Activated CD8-positive, alpha-beta T cell treated with anti-CD3 and anti-CD28 coated beads for 36 hours (primary cell): ENCODE results near the gene LAGE3. TPM values are rescaled to one million over a fixed set of nuclear protein-coding genes. Genes with fewer than 3 reads are reported as not detected.
"Not testable (repeated sequence)": the region's sequence is repeated elsewhere in the genome, so short reads cannot be mapped to it uniquely, and the experiment has no call there.

Experiments used
- ATAC-seq: fragments of 200-7000 bp; cut with Tn5 transposase; one replicate; pipeline ENCODE4 v1.10.0; 2021; ENCODE audit warnings: mild to moderate bottlenecking, moderate library complexity
- CTCF ChIA-PET: fragments of 350-600 bp; sonication (Branson Sonifier 250); formaldehyde crosslinking; loops from one replicate; lab custom pipeline; 2021; ENCODE audit warnings: antibody characterized with exemption; lab: Charles Lee
- POLR2A ChIA-PET: fragments of 350-600 bp; sonication (Branson Sonifier 250); formaldehyde crosslinking; loops from one replicate; lab custom pipeline; 2021; ENCODE audit warnings: antibody characterized with exemption; lab: Charles Lee
- DNase-seq: peaks from one replicate; pipeline ENCODE4 v3.0.0-alpha.2; 2020
- H3K27ac Mint-ChIP-seq: one replicate; pipeline ENCODE4 v1.8.0; 2021; ENCODE audit warnings: mild to moderate bottlenecking, mixed read lengths
- H3K27me3 Mint-ChIP-seq: one replicate; pipeline ENCODE4 v1.8.0; 2021; ENCODE audit warnings: mixed read lengths
- H3K36me3 Mint-ChIP-seq: one replicate; pipeline ENCODE4 v1.8.0; 2021; ENCODE audit warnings: low read depth, mixed read lengths
- H3K4me1 Mint-ChIP-seq: one replicate; pipeline ENCODE4 v1.8.0; 2021; ENCODE audit warnings: low read depth, mixed read lengths
- H3K4me3 Mint-ChIP-seq: one replicate; pipeline ENCODE4 v1.8.0; 2021; ENCODE audit warnings: mild to moderate bottlenecking, moderate library complexity, mixed read lengths
- H3K9me3 Mint-ChIP-seq: one replicate; pipeline ENCODE4 v1.8.0; 2021; ENCODE audit warnings: mixed read lengths
- CTCF ChIP-seq: fragments of 200-600 bp; IDR thresholded peaks from one replicate; pipeline ENCODE4 v1.8.0; 2022; ENCODE audit warnings: antibody characterized with exemption, mild to moderate bottlenecking
- intact Hi-C: fragments of 100-400 bp; cut with micrococcal nuclease; formaldehyde crosslinking; loops from one replicate; pipeline ENCODE4 v1.10.0; 2022
- total RNA-seq, 2 experiments: library from RNA; stranded (reverse); gene quantifications; one replicate each; pipeline ENCODE4 v1.2.3, GENCODE V29; 2021

The LAGE3 gene
- total RNA-seq, 2 experiments from 2014 or later = 49.8 to 50.1 TPM

- Mint-ChIP-seq H3K36me3 (peaks cover 24% of the 10 kb centered on the region), H3K4me1 (peaks cover 24% of the 10 kb centered on the region), H3K9me3 (no peaks in the 10 kb centered on the region), H3K27me3 (no peaks in the 10 kb centered on the region), H3K27ac (no peak overlapping the region), H3K4me3 (no peak overlapping the region)
- DNase-seq (no peak), ATAC-seq (no peak)
- ChIA-PET POLR2A (interaction anchor here (1.1 kb wide), 1 partner anchor 9 kb away, joined by 3 read pairs; no protein-coding TSS in a partner anchor), CTCF (no interaction called here)
- TF ChIP-seq CTCF = no peak
- intact Hi-C loops = no loop called here
These were observed 28.7 kb upstream of the LAGE3 start for GRCh38 chrX:154507673-154508383.

- ATAC-seq (no peak), DNase-seq (no peak)
- ChIA-PET CTCF (no interaction called here), POLR2A (interaction anchor here (1.1 kb wide), 2 partner anchors 7 to 20 kb away, joined by 3 read pairs; no protein-coding TSS in a partner anchor)
- H3K27ac Mint-ChIP-seq = no peak overlapping the region
- no peaks in the 10 kb centered on the region for H3K27me3 Mint-ChIP-seq
- no peaks in the 10 kb centered on the region for H3K9me3 Mint-ChIP-seq
- H3K4me1 Mint-ChIP-seq = peaks cover 15% of the 10 kb centered on the region
- intact Hi-C loops = no loop called here
- H3K4me3 Mint-ChIP-seq = no peak overlapping the region
- TF ChIP-seq CTCF = no peak
- peaks cover 22% of the 10 kb centered on the region for H3K36me3 Mint-ChIP-seq
These were observed 27.6 kb upstream of the LAGE3 start for GRCh38 chrX:154506483-154507332.

GRCh38 chrX:154505734-154506133 is 26.7 kb upstream of the LAGE3 start:
- Mint-ChIP-seq H3K27me3 (no peaks in the 10 kb centered on the region), H3K36me3 (peaks cover 16% of the 10 kb centered on the region), H3K4me3 (no peak overlapping the region), H3K9me3 (no peaks in the 10 kb centered on the region), H3K4me1 (peaks cover 5% of the 10 kb centered on the region), H3K27ac (no peak overlapping the region)
- ChIA-PET CTCF (no interaction called here), POLR2A (interaction anchor here (1.1 kb wide), 1 partner anchor 21 kb away, joined by 3 read pairs; no protein-coding TSS in a partner anchor)
- no peak for ATAC-seq
- no peak for TF ChIP-seq CTCF
- no peak for DNase-seq
- intact Hi-C loops = no loop called here

GRCh38 chrX:154502989-154503388 is 23.9 kb upstream of the LAGE3 start:
- Mint-ChIP-seq H3K36me3 (peaks cover 3% of the 10 kb centered on the region), H3K9me3 (no peaks in the 10 kb centered on the region), H3K4me3 (no peak overlapping the region), H3K27me3 (no peaks in the 10 kb centered on the region), H3K27ac (no peak overlapping the region), H3K4me1 (no peaks in the 10 kb centered on the region)
- intact Hi-C loops = no loop called here
- TF ChIP-seq CTCF = no peak
- ChIA-PET POLR2A (no interaction called here), CTCF (no interaction called here)
- no peak for ATAC-seq
- DNase-seq = no peak

GRCh38 chrX:154502098-154502497 is 23.0 kb upstream of the LAGE3 start:
- CTCF ChIA-PET = no interaction called here
- Mint-ChIP-seq H3K4me1 (no peaks in the 10 kb centered on the region), H3K27ac (no peak overlapping the region), H3K36me3 (peaks cover 3% of the 10 kb centered on the region), H3K9me3 (no peaks in the 10 kb centered on the region), H3K4me3 (no peak overlapping the region), H3K27me3 (no peaks in the 10 kb centered on the region)
- ATAC-seq (no peak), DNase-seq (no peak)
- POLR2A ChIA-PET = no interaction called here
- intact Hi-C loops = no loop called here
- TF ChIP-seq CTCF = no peak

GRCh38 chrX:154501423-154501822 is 22.3 kb upstream of the LAGE3 start:
- H3K4me1 Mint-ChIP-seq, H3K9me3 Mint-ChIP-seq, ATAC-seq, H3K27ac Mint-ChIP-seq, H3K36me3 Mint-ChIP-seq, DNase-seq, H3K27me3 Mint-ChIP-seq, CTCF ChIA-PET, intact Hi-C loops, POLR2A ChIA-PET, H3K4me3 Mint-ChIP-seq: not testable (repeated sequence)

- intact Hi-C loops, H3K27me3 Mint-ChIP-seq, H3K4me1 Mint-ChIP-seq, H3K27ac Mint-ChIP-seq, POLR2A ChIA-PET, H3K4me3 Mint-ChIP-seq, CTCF ChIA-PET, DNase-seq, H3K36me3 Mint-ChIP-seq, H3K9me3 Mint-ChIP-seq, ATAC-seq: not testable (repeated sequence)
These were observed 17.6 kb upstream of the LAGE3 start for GRCh38 chrX:154496591-154497137.
